Measurements from ENCODE around the gene RTTN.

The RTTN gene

GRCh38 chr18:70197844-70198243, 7.6 kb downstream of the RTTN start:
- no peak for DNase-seq (ENCODE audit: low read depth)

- DNase-seq (ENCODE audit: low read depth): no peak
Measured at GRCh38 chr18:70197026-70197425, 8.5 kb downstream of the RTTN start.

GRCh38 chr18:70195852-70196434, 9.5 kb downstream of the RTTN start:
- DNase-seq (ENCODE audit: low read depth): no peak

- no peak for DNase-seq (ENCODE audit: low read depth)
Measured at GRCh38 chr18:70195014-70195614, 10.4 kb downstream of the RTTN start.

GRCh38 chr18:70194227-70194890, 11.1 kb downstream of the RTTN start:
- DNase-seq (ENCODE audit: low read depth): no peak

GRCh38 chr18:70190529-70190928, 15.0 kb downstream of the RTTN start:
- no peak for DNase-seq (ENCODE audit: low read depth)

GRCh38 chr18:70188113-70188512, 17.4 kb downstream of the RTTN start:
- DNase-seq (ENCODE audit: low read depth): no peak

- no peak for DNase-seq (ENCODE audit: low read depth)
Measured at GRCh38 chr18:70183441-70183840, 22.0 kb downstream of the RTTN start.

- no peak for DNase-seq (ENCODE audit: low read depth)
Measured at GRCh38 chr18:70182548-70182947, 22.9 kb downstream of the RTTN start.

- no peak for DNase-seq (ENCODE audit: low read depth)
Measured at GRCh38 chr18:70181725-70182124, 23.8 kb downstream of the RTTN start.

- DNase-seq (ENCODE audit: low read depth): no peak
Measured at GRCh38 chr18:70181015-70181414, 24.5 kb downstream of the RTTN start.

GRCh38 chr18:70176537-70176936, 28.9 kb downstream of the RTTN start:
- no peak for DNase-seq (ENCODE audit: low read depth)

- DNase-seq (ENCODE audit: low read depth): no peak
Measured at GRCh38 chr18:70175216-70175615, 30.3 kb downstream of the RTTN start.

- DNase-seq (ENCODE audit: low read depth): no peak
Measured at GRCh38 chr18:70172225-70172624, 33.3 kb downstream of the RTTN start.

GRCh38 chr18:70169747-70170146, 35.7 kb downstream of the RTTN start:
- no peak for DNase-seq (ENCODE audit: low read depth)

- DNase-seq (ENCODE audit: low read depth): no peak
Measured at GRCh38 chr18:70166668-70167067, 38.8 kb downstream of the RTTN start.

GRCh38 chr18:70165936-70166335, 39.6 kb downstream of the RTTN start:
- no peak for DNase-seq (ENCODE audit: low read depth)

GRCh38 chr18:70160073-70160678, 45.3 kb downstream of the RTTN start:
- DNase-seq (ENCODE audit: low read depth): no peak

GRCh38 chr18:70158992-70159717, 46.3 kb downstream of the RTTN start:
- DNase-seq (ENCODE audit: low read depth): no peak

GRCh38 chr18:70156886-70157285, 48.6 kb downstream of the RTTN start:
- DNase-seq (ENCODE audit: low read depth): no peak

- DNase-seq (ENCODE audit: low read depth): no peak
Measured at GRCh38 chr18:70154591-70155194, 50.8 kb downstream of the RTTN start.

GRCh38 chr18:70151614-70152013, 53.9 kb downstream of the RTTN start:
- DNase-seq (ENCODE audit: low read depth): no peak
